Natural killer cell treated with Interleukin-12 subunit alpha and Interleukin-12 subunit beta and Interleukin-15 and Interleukin-18, amount 100 ng/mL, for 72 hours (primary cell): ENCODE data around the gene USP31. TPM values are rescaled to one million over a fixed set of nuclear protein-coding genes. Genes with fewer than 3 reads are reported as not detected.

Experiments
- ATAC-seq, 2 donors: fragments of 150-1000 bp; cut with Tn5 transposase in 1 of 2; sonication (Bioruptor Pico), chemical (Tn5 transposase) in 1 of 2; 2 replicates each; pipeline ENCODE4 v1.10.0; 2021
- DNase-seq: peaks from one replicate; pipeline ENCODE4 v3.0.0; 2022; ENCODE audit warnings: low spot score
- H3K27ac Mint-ChIP-seq, 2 donors: 1 replicate in 1 of 2; 2 replicates in 1 of 2; pipeline ENCODE4 v1.8.0; 2022; ENCODE audit warnings: mixed read lengths in 2 of 2, mild to moderate bottlenecking in 1 of 2, moderate library complexity in 1 of 2
- H3K27me3 Mint-ChIP-seq, 2 donors: 1 replicate in 1 of 2; 2 replicates in 1 of 2; pipeline ENCODE4 v1.8.0; 2022; ENCODE audit warnings: mixed read lengths in 2 of 2
- H3K36me3 Mint-ChIP-seq: one replicate; pipeline ENCODE4 v1.8.0; 2022; ENCODE audit warnings: mixed read lengths
- H3K4me1 Mint-ChIP-seq, 2 donors: 1 replicate in 1 of 2; 2 replicates in 1 of 2; pipeline ENCODE4 v1.8.0; 2022; ENCODE audit warnings: low read depth in 2 of 2, mixed read lengths in 2 of 2, mild to moderate bottlenecking in 1 of 2
- H3K4me3 Mint-ChIP-seq: one replicate; pipeline ENCODE4 v1.8.0; 2022; ENCODE audit warnings: mixed read lengths
- H3K9me3 Mint-ChIP-seq: 2 replicates; pipeline ENCODE4 v1.8.0; 2022; ENCODE audit warnings: mixed read lengths
- total RNA-seq, 2 donors: library from RNA; stranded (reverse); gene quantifications; one replicate each; pipeline ENCODE4 v1.2.3, GENCODE V29; 2022

Gene USP31
- total RNA-seq, 2 donors from 2014 or later = 5.7 to 16.6 TPM

GRCh38 chr16:23085949-23086348 lies 63.3 kb downstream of the USP31 start:
- Mint-ChIP-seq H3K4me1 (peaks cover 0 to 3% of the 10 kb centered on the region in 2 donors), H3K36me3 (peaks cover 12% of the 10 kb centered on the region), H3K4me3 (no peak overlapping the region), H3K27me3 (no peaks in the 10 kb centered on the region), H3K9me3 (no peaks in the 10 kb centered on the region), H3K27ac (no peak overlapping the region)
- no peak for DNase-seq
- ATAC-seq = no peak

- H3K27ac Mint-ChIP-seq = peak overlapping the region in 1 of 2 donors; percentile 73
- no peak overlapping the region for H3K4me3 Mint-ChIP-seq
- DNase-seq = no peak
- no peaks in the 10 kb centered on the region for H3K9me3 Mint-ChIP-seq
- ATAC-seq = no peak
- H3K36me3 Mint-ChIP-seq = peaks cover 11% of the 10 kb centered on the region
- no peaks in the 10 kb centered on the region for H3K27me3 Mint-ChIP-seq
- H3K4me1 Mint-ChIP-seq = peaks cover 7% of the 10 kb centered on the region in 2 donors
These were observed 67.0 kb downstream of the USP31 start for GRCh38 chr16:23082161-23082788.

GRCh38 chr16:23081675-23082119 lies 67.6 kb downstream of the USP31 start:
- no peaks in the 10 kb centered on the region for H3K27me3 Mint-ChIP-seq
- peak overlapping the region in 1 of 2 donors; percentile 73 for H3K27ac Mint-ChIP-seq
- H3K4me1 Mint-ChIP-seq = peaks cover 7 to 9% of the 10 kb centered on the region in 2 donors
- DNase-seq (no peak), ATAC-seq (no peak)
- H3K36me3 Mint-ChIP-seq = peaks cover 11% of the 10 kb centered on the region
- no peaks in the 10 kb centered on the region for H3K9me3 Mint-ChIP-seq
- H3K4me3 Mint-ChIP-seq = no peak overlapping the region

- Mint-ChIP-seq H3K4me1 (peaks cover 7 to 10% of the 10 kb centered on the region in 2 donors), H3K9me3 (no peaks in the 10 kb centered on the region), H3K27me3 (no peaks in the 10 kb centered on the region), H3K27ac (no peak overlapping the region), H3K36me3 (peaks cover 11% of the 10 kb centered on the region), H3K4me3 (no peak overlapping the region)
- DNase-seq = no peak
- ATAC-seq = no peak
These were observed 68.5 kb downstream of the USP31 start for GRCh38 chr16:23080747-23081146.

GRCh38 chr16:23080329-23080728 lies 68.9 kb downstream of the USP31 start:
- Mint-ChIP-seq H3K27ac (no peak overlapping the region), H3K4me3 (no peak overlapping the region), H3K4me1 (peaks cover 7 to 10% of the 10 kb centered on the region in 2 donors), H3K27me3 (no peaks in the 10 kb centered on the region), H3K36me3 (peaks cover 11% of the 10 kb centered on the region), H3K9me3 (no peaks in the 10 kb centered on the region)
- ATAC-seq (no peak), DNase-seq (no peak)

- no peak overlapping the region for H3K4me3 Mint-ChIP-seq
- no peak for ATAC-seq
- no peak for DNase-seq
- peaks cover 11% of the 10 kb centered on the region for H3K36me3 Mint-ChIP-seq
- H3K27ac Mint-ChIP-seq = no peak overlapping the region
- H3K27me3 Mint-ChIP-seq = no peaks in the 10 kb centered on the region
- H3K4me1 Mint-ChIP-seq = peaks cover 7 to 10% of the 10 kb centered on the region in 2 donors
- H3K9me3 Mint-ChIP-seq = no peaks in the 10 kb centered on the region
These were observed 69.5 kb downstream of the USP31 start for GRCh38 chr16:23079675-23080301.

- H3K4me3 Mint-ChIP-seq = no peak overlapping the region
- H3K27me3 Mint-ChIP-seq = no peaks in the 10 kb centered on the region
- H3K27ac Mint-ChIP-seq = no peak overlapping the region
- ATAC-seq (no peak), DNase-seq (no peak)
- H3K4me1 Mint-ChIP-seq = peaks cover 7 to 10% of the 10 kb centered on the region in 2 donors
- no peaks in the 10 kb centered on the region for H3K9me3 Mint-ChIP-seq
- H3K36me3 Mint-ChIP-seq = peaks cover 6% of the 10 kb centered on the region
These were observed 74.8 kb downstream of the USP31 start for GRCh38 chr16:23074423-23074822.

- DNase-seq (no peak), ATAC-seq (no peak)
- H3K36me3 Mint-ChIP-seq = peaks cover under 1% of the 10 kb centered on the region
- no peak overlapping the region for H3K4me3 Mint-ChIP-seq
- no peak overlapping the region for H3K27ac Mint-ChIP-seq
- no peaks in the 10 kb centered on the region for H3K27me3 Mint-ChIP-seq
- H3K4me1 Mint-ChIP-seq = peaks cover 0 to 3% of the 10 kb centered on the region in 2 donors
- no peaks in the 10 kb centered on the region for H3K9me3 Mint-ChIP-seq
These were observed 76.3 kb downstream of the USP31 start for GRCh38 chr16:23072769-23073549.

- Mint-ChIP-seq H3K27ac (no peak overlapping the region), H3K4me1 (peaks cover 0 to 3% of the 10 kb centered on the region in 2 donors), H3K4me3 (no peak overlapping the region), H3K36me3 (peaks cover 6% of the 10 kb centered on the region), H3K9me3 (no peaks in the 10 kb centered on the region), H3K27me3 (no peaks in the 10 kb centered on the region)
- DNase-seq = no peak
- no peak for ATAC-seq
These were observed 77.1 kb downstream of the USP31 start for GRCh38 chr16:23072084-23072599.

GRCh38 chr16:23071196-23072083 lies 77.8 kb downstream of the USP31 start:
- Mint-ChIP-seq H3K27me3 (no peaks in the 10 kb centered on the region), H3K27ac (no peak overlapping the region), H3K36me3 (peaks cover 6% of the 10 kb centered on the region), H3K9me3 (no peaks in the 10 kb centered on the region), H3K4me1 (no peaks in the 10 kb centered on the region), H3K4me3 (no peak overlapping the region)
- DNase-seq (no peak), ATAC-seq (no peak)

- H3K4me3 Mint-ChIP-seq = no peak overlapping the region
- peaks cover 6% of the 10 kb centered on the region for H3K36me3 Mint-ChIP-seq
- H3K27me3 Mint-ChIP-seq = no peaks in the 10 kb centered on the region
These were observed 79.4 kb downstream of the USP31 start for GRCh38 chr16:23069844-23070243.

GRCh38 chr16:23068079-23068736 lies 81.0 kb downstream of the USP31 start:
- Mint-ChIP-seq H3K36me3 (peaks cover 6% of the 10 kb centered on the region), H3K27ac (no peak overlapping the region), H3K4me1 (peaks cover 0 to 4% of the 10 kb centered on the region in 2 donors), H3K9me3 (no peaks in the 10 kb centered on the region), H3K27me3 (no peaks in the 10 kb centered on the region), H3K4me3 (no peak overlapping the region)
- ATAC-seq (no peak), DNase-seq (no peak)

More at GRCh38 chr16:23069844-23070243, 79.4 kb downstream of the USP31 start:
- H3K27ac Mint-ChIP-seq = no peak overlapping the region
- ATAC-seq (no peak), DNase-seq (no peak)
- no peaks in the 10 kb centered on the region for H3K4me1 Mint-ChIP-seq
- no peaks in the 10 kb centered on the region for H3K9me3 Mint-ChIP-seq

GRCh38 chr16:23066676-23067075 lies 82.6 kb downstream of the USP31 start:
- Mint-ChIP-seq H3K36me3 (peaks cover 6% of the 10 kb centered on the region), H3K27ac (no peak overlapping the region), H3K4me1 (peaks cover 0 to 4% of the 10 kb centered on the region in 2 donors), H3K9me3 (no peaks in the 10 kb centered on the region), H3K4me3 (no peak overlapping the region), H3K27me3 (no peaks in the 10 kb centered on the region)
- ATAC-seq (no peak), DNase-seq (no peak)
